DMS153 (cell line): ENCODE results near the gene SDR9C7.
"Not testable (repeated sequence)": the region's sequence is repeated elsewhere in the genome, so short reads cannot be mapped to it uniquely, and the experiment has no call there.

Experiments used
- DNase-seq: peaks from one replicate; lab custom pipeline; 2025; lab: John Stamatoyannopoulos, UW

SDR9C7 gene

GRCh38 chr12:56933826-56934625 is at the start of gene SDR9C7:
Gene SDR9C7 (minus strand): TSS chr12:56934408. CDS start chr12:56934261, 147 bp downstream.
- DNase-seq = no peak

- DNase-seq = no peak
Measured at GRCh38 chr12:56983386-56983785, 49.2 kb upstream of the SDR9C7 start.

- DNase-seq = not testable (repeated sequence)
Measured at GRCh38 chr12:56982578-56983236, 48.5 kb upstream of the SDR9C7 start.

GRCh38 chr12:56980941-56981530 is 46.8 kb upstream of the SDR9C7 start:
- DNase-seq = no peak

GRCh38 chr12:56980268-56980667 is 46.1 kb upstream of the SDR9C7 start:
- DNase-seq = no peak

GRCh38 chr12:56979628-56980027 is 45.4 kb upstream of the SDR9C7 start:
- DNase-seq = no peak

GRCh38 chr12:56978397-56979138 is 44.4 kb upstream of the SDR9C7 start:
- DNase-seq = no peak

- not testable (repeated sequence) for DNase-seq
Measured at GRCh38 chr12:56977361-56977760, 43.2 kb upstream of the SDR9C7 start.

- not testable (repeated sequence) for DNase-seq
Measured at GRCh38 chr12:56974224-56974623, 40.0 kb upstream of the SDR9C7 start.

GRCh38 chr12:56968910-56969309 is 34.7 kb upstream of the SDR9C7 start:
- not testable (repeated sequence) for DNase-seq

- not testable (repeated sequence) for DNase-seq
Measured at GRCh38 chr12:56965997-56966642, 31.9 kb upstream of the SDR9C7 start.

- DNase-seq = not testable (repeated sequence)
Measured at GRCh38 chr12:56965124-56965523, 30.9 kb upstream of the SDR9C7 start.

GRCh38 chr12:56963557-56963956 is 29.3 kb upstream of the SDR9C7 start:
- not testable (repeated sequence) for DNase-seq

- DNase-seq = not testable (repeated sequence)
Measured at GRCh38 chr12:56962247-56962646, 28.0 kb upstream of the SDR9C7 start.

GRCh38 chr12:56958422-56958821 is 24.2 kb upstream of the SDR9C7 start:
- no peak for DNase-seq

GRCh38 chr12:56957229-56958052 is 23.2 kb upstream of the SDR9C7 start, which contains the start of gene RDH16:
Gene RDH16 (minus strand): TSS chr12:56957608. CDS start chr12:56957462, 146 bp downstream.
- DNase-seq = no peak

- DNase-seq = no peak
Measured at GRCh38 chr12:56955631-56956256, 21.5 kb upstream of the SDR9C7 start.

GRCh38 chr12:56954958-56955355 is 20.7 kb upstream of the SDR9C7 start:
- no peak for DNase-seq

GRCh38 chr12:56954057-56954957 is 20.1 kb upstream of the SDR9C7 start:
- no peak for DNase-seq
